Measurements from ENCODE around the gene HELZ. TPM values are rescaled to one million over a fixed set of nuclear protein-coding genes. Genes with fewer than 3 reads are reported as not detected.
A peak's percentile ranks its signal among the peaks of the same experiment; 100 is the strongest.
"Not testable (repeated sequence)": the region's sequence is repeated elsewhere in the genome, so short reads cannot be mapped to it uniquely, and the experiment has no call there.

Gene HELZ
- polyA plus RNA-seq, 1 experiment = 8.4 TPM

DNA sequence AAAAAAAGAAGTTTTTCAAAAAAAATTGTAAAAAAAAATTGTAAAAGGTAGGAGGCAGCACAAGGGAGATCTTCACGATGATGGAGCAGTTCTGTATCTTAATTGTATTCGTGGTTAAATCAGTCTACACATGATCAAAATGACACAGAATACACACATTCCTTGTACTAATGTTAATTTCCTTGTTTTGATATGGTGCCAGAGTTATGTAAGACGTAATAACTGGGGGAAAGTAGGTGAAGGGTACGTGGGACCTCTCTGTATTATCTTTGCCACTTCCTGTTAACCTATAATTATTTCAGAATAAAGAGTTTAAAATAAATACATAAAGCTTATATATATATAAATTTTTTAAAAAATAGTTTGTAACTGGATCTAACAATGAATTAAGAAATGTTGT, 36.8 kb downstream of the HELZ start:
- no peaks in the 10 kb centered on the region for H3K36me3 ChIP-seq (ENCODE audit: control insufficient read depth, insufficient read depth, low read length)
- ChIA-PET POLR2A (no interaction called here), CTCF (interaction anchor here (1.0 kb wide), 1 partner anchor 12 kb away, joined by 4 read pairs; no protein-coding TSS in a partner anchor)
- no peak for DNase-seq (ENCODE audit: low read depth)
- H3K27me3 ChIP-seq (ENCODE audit: control insufficient read depth, insufficient read depth, low read length) = no peaks in the 10 kb centered on the region
- H3K4me3 ChIP-seq (ENCODE audit: low read depth, low read length) = no peak overlapping the region
- TF ChIP-seq, protein P1, sequence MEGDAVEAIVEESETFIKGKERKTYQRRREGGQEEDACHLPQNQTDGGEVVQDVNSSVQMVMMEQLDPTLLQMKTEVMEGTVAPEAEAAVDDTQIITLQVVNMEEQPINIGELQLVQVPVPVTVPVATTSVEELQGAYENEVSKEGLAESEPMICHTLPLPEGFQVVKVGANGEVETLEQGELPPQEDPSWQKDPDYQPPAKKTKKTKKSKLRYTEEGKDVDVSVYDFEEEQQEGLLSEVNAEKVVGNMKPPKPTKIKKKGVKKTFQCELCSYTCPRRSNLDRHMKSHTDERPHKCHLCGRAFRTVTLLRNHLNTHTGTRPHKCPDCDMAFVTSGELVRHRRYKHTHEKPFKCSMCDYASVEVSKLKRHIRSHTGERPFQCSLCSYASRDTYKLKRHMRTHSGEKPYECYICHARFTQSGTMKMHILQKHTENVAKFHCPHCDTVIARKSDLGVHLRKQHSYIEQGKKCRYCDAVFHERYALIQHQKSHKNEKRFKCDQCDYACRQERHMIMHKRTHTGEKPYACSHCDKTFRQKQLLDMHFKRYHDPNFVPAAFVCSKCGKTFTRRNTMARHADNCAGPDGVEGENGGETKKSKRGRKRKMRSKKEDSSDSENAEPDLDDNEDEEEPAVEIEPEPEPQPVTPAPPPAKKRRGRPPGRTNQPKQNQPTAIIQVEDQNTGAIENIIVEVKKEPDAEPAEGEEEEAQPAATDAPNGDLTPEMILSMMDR (IDR thresholded peaks at IDR 0.05; ENCODE audit: insufficient read depth, low read depth, low read length) = no peak

DNA sequence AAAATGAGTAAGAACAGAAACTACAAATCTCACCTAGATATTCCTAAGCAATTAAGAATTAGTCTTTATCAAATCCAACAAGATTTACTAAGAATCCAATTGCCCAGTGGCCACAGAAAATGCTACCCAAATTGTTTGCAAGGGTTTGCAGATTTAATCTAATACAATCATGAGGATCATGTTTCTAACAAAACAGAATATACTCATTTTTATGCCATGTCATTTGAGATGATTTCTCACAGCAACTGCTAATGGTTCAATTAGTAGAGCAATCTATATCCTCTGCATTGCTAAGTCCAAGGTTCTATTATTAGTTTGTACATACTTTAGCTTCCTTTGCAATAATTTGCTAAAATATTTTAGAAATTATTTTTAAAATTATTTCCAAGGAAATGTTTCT, 41.2 kb downstream of the HELZ start:
- CTCF ChIA-PET = interaction anchor here (0.9 kb wide), 1 partner anchor 10 kb away, joined by 5 read pairs; no protein-coding TSS in a partner anchor
- TF ChIP-seq, protein P1 (IDR thresholded peaks at IDR 0.05; ENCODE audit: insufficient read depth, low read depth, low read length) = no peak

DNA sequence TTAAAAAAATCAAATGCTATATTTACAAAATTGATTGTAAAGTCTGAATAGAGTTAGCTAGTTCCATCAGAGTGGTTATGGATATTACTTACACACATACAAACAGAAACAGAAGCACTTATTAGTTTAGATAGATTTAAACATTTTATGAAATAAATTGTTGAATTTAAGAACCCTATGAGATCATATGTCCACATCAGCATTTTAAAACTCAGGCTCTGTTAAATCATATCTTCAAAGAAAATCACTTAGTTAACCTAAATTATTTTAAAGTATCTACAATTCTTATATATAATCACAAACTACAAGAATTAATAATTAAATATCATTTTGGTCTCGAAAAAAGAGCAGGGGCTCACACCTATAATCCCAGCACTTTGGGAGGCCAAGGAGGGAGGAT, 42.5 kb downstream of the HELZ start:
- CTCF ChIA-PET = no interaction called here
- Histone ChIP-seq H3K4me3 (ENCODE audit: low read depth, low read length) (no peak overlapping the region), H3K27me3 (ENCODE audit: control insufficient read depth, insufficient read depth, low read length) (no peaks in the 10 kb centered on the region), H3K36me3 (ENCODE audit: control insufficient read depth, insufficient read depth, low read length) (peaks cover 3% of the 10 kb centered on the region; the same call in 1 of the 2 replicates)
- POLR2A ChIA-PET = no interaction called here
- no peak for DNase-seq (ENCODE audit: low read depth)
- TF ChIP-seq, protein P1 (IDR thresholded peaks at IDR 0.05; ENCODE audit: insufficient read depth, low read depth, low read length) = no peak

More for the DNA sequence above, 41.2 kb downstream of the HELZ start:
- H3K4me3 ChIP-seq (ENCODE audit: low read depth, low read length) = no peak overlapping the region
- peaks cover 3% of the 10 kb centered on the region; the same call in 1 of the 2 replicates for H3K36me3 ChIP-seq (ENCODE audit: control insufficient read depth, insufficient read depth, low read length)
- POLR2A ChIA-PET = no interaction called here
- no peak for DNase-seq (ENCODE audit: low read depth)
- no peaks in the 10 kb centered on the region for H3K27me3 ChIP-seq (ENCODE audit: control insufficient read depth, insufficient read depth, low read length)

DNA sequence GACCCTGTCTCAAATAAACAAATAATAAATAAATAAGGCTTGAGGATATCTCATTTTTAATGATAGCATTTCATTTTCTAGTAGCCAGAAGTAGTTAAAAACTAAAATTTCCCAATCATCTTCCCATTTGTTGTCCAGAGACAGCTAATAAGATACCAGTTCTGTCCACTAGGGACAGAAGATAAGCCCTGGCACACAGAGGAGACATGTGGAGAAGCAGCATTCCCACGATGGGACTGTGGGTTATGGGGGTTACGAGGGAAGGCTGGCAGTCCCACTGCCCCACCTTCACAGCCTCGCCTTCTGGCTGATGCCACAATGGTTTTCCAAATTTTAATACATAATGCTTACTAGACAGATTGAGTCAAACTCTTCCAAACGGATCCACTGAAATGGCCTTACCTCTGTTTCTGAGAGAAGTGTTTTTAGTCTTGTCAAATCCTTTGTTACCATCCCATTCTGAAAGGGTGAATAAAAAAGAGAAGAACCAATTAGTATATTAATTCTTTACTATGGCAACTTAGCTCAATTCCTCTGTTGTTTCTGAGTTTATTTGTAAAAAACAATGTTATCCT, 44.2 kb downstream of the HELZ start:
- H3K4me3 ChIP-seq (ENCODE audit: low read depth, low read length) = no peak overlapping the region
- CTCF ChIA-PET = interaction anchor here (0.6 to 2.4 kb wide), 5 partner anchors 11 to 1083 kb away, joined by 3 to 11 read pairs (median 5); no protein-coding TSS in a partner anchor
- peaks cover 3% of the 10 kb centered on the region for H3K36me3 ChIP-seq (ENCODE audit: control insufficient read depth, insufficient read depth, low read length)
- TF ChIP-seq, protein P1 (IDR thresholded peaks at IDR 0.05; ENCODE audit: insufficient read depth, low read depth, low read length) = peak; percentile 44
- H3K27me3 ChIP-seq (ENCODE audit: control insufficient read depth, insufficient read depth, low read length) = no peaks in the 10 kb centered on the region
- POLR2A ChIA-PET = no interaction called here
- no peak for DNase-seq (ENCODE audit: low read depth)

DNA sequence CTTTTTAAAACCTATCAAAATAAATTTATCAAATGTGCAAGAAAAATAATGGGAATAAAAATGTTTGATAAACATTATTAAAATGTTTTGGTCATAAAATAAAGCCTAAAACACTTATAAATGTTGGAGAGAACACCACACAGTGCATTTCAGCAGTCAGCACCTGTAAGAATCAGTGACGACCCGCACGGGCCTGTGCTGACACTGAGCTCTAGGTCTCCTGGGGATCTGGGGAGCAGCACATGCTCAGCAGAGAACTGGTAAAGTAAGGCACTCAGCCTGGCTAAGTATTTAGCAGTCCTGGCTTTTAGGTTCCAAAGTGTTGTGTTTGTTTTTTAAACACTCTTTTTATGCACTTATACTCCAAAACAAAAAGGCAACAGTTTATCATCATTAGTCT, 46.9 kb downstream of the HELZ start:
- Histone ChIP-seq H3K36me3 (ENCODE audit: control insufficient read depth, insufficient read depth, low read length) (peaks cover 3% of the 10 kb centered on the region), H3K27me3 (ENCODE audit: control insufficient read depth, insufficient read depth, low read length) (no peaks in the 10 kb centered on the region), H3K4me3 (ENCODE audit: low read depth, low read length) (no peak overlapping the region)
- TF ChIP-seq, protein P1 (IDR thresholded peaks at IDR 0.05; ENCODE audit: insufficient read depth, low read depth, low read length) = no peak
- DNase-seq (ENCODE audit: low read depth) = no peak
- POLR2A ChIA-PET = no interaction called here
- CTCF ChIA-PET = interaction anchor here (1.1 kb wide), 1 partner anchor 17 kb away, joined by 3 read pairs; no protein-coding TSS in a partner anchor

DNA sequence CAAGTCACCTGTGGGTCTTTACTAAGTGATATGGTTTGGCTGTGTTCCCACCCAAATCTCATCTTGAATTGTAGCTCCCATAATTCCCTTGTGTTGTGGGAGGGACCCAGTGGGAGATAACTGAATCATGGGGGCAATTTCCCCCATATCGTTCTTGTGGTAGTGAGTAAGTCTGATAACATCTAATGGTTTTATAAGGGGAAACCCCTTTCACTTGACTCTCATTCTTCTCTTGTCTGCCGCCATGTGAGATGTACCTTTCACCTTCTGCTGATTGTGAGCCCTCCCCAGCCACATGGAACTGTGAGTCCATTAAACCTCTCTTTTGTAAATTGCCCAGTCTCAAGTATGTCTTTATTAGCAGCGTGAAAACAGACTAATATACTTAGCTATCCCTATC, 48.0 kb downstream of the HELZ start:
- CTCF ChIA-PET = interaction anchor here (1.1 kb wide), 1 partner anchor 16 kb away, joined by 3 read pairs; no protein-coding TSS in a partner anchor
- POLR2A ChIA-PET = not testable (repeated sequence)

More for the DNA sequence above, 48.0 kb downstream of the HELZ start:
- H3K27me3 ChIP-seq (ENCODE audit: control insufficient read depth, insufficient read depth, low read length); H3K36me3 ChIP-seq (ENCODE audit: control insufficient read depth, insufficient read depth, low read length); H3K4me3 ChIP-seq (ENCODE audit: low read depth, low read length); DNase-seq (ENCODE audit: low read depth): not testable (repeated sequence)
